Left colon (tissue), 2 donors: ENCODE measurements around the gene LTBP3. TPM values are rescaled to one million over a fixed set of nuclear protein-coding genes. Genes with fewer than 3 reads are reported as not detected.

ENCODE experiments used
- ATAC-seq: fragments of 200-7000 bp; cut with Tn5 transposase; one replicate; pipeline ENCODE4 v1.9.1; 2020; ENCODE audit warnings: mild to moderate bottlenecking, moderate library complexity
- DNase-seq, 2 donors: peaks; one replicate each; pipeline ENCODE4 v3.0.0-alpha.2; 2020
- intact Hi-C, 2 donors: fragments of 100-400 bp; cut with DNase I in 1 of 2; cut with micrococcal nuclease in 1 of 2; formaldehyde crosslinking; loops; one replicate each; pipeline versions ENCODE4 v1.11.2 to v1.14.0; 2022; cut with DNase I, micrococcal nuclease
- total RNA-seq, 2 donors: library from RNA; stranded (reverse); fragmentation: NEBNext Ultra II Directional; extraction: Animal tissue kit (Norgen Biotek cat#: 25700); gene quantifications; one replicate each; pipeline ENCODE4 v1.2.1, GENCODE V29; 2021
- donor health status: DM: no; HTN: no; CAD: no.
- donor health status: DM: yes; HTN: yes; CAD: no.

Gene LTBP3
- total RNA-seq, 2 donors from 2014 or later: 24.9 to 42.9 TPM

- intact Hi-C loops: loop anchor here in 1 of 2 donors (5.0 kb wide), 2 partner anchors 33 to 83 kb away; partner anchors contain the start of gene NEAT1
- DNase-seq: peak in 1 of 2 donors; percentile 15
- no peak for ATAC-seq
These were observed 53.3 kb downstream of the LTBP3 start for GRCh38 chr11:65504674-65505465.

GRCh38 chr11:65503949-65504673, 54.0 kb downstream of the LTBP3 start:
- ATAC-seq: peak; percentile 0
- intact Hi-C loops: loop anchor here in 1 of 2 donors (5.0 kb wide), 1 partner anchor 82 kb away; the partner anchor contains the start of gene NEAT1
- DNase-seq: peak in 1 of 2 donors; percentile 18

- DNase-seq (peak in 1 of 2 donors; percentile 8), ATAC-seq (no peak)
- intact Hi-C loops: loop anchor here in 1 of 2 donors (5.0 kb wide), 1 partner anchor 81 kb away; the partner anchor contains the start of gene NEAT1
These were observed 54.7 kb downstream of the LTBP3 start for GRCh38 chr11:65503368-65503948.

DNA sequence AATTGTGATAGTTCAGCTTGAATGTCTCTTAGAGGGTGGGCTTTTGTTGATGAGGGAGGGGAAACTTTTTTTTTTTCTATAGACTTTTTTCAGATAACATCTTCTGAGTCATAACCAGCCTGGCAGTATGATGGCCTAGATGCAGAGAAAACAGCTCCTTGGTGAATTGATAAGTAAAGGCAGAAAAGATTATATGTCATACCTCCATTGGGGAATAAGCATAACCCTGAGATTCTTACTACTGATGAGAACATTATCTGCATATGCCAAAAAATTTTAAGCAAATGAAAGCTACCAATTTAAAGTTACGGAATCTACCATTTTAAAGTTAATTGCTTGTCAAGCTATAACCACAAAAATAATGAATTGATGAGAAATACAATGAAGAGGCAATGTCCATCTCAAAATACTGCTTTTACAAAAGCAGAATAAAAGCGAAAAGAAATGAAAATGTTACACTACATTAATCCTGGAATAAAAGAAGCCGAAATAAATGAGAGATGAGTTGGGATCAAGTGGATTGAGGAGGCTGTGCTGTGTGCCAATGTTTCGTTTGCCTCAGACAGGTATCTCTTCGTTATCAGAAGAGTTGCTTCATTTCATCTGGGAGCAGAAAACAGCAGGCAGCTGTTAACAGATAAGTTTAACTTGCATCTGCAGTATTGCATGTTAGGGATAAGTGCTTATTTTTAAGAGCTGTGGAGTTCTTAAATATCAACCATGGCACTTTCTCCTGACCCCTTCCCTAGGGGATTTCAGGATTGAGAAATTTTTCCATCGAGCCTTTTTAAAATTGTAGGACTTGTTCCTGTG, 55.4 kb downstream of the LTBP3 start:
- ATAC-seq (peak; percentile 0), DNase-seq (peak in 1 of 2 donors; percentile 19)
- intact Hi-C loops: loop anchor here in 1 of 2 donors (5.0 kb wide), 1 partner anchor 80 kb away; the partner anchor contains the start of gene NEAT1

- ATAC-seq (no peak), DNase-seq (no peak)
- intact Hi-C loops: loop anchor here in 1 of 2 donors (5.0 kb wide), 1 partner anchor 80 kb away; the partner anchor contains the start of gene NEAT1
These were observed 55.9 kb downstream of the LTBP3 start for GRCh38 chr11:65502274-65502554.

DNA sequence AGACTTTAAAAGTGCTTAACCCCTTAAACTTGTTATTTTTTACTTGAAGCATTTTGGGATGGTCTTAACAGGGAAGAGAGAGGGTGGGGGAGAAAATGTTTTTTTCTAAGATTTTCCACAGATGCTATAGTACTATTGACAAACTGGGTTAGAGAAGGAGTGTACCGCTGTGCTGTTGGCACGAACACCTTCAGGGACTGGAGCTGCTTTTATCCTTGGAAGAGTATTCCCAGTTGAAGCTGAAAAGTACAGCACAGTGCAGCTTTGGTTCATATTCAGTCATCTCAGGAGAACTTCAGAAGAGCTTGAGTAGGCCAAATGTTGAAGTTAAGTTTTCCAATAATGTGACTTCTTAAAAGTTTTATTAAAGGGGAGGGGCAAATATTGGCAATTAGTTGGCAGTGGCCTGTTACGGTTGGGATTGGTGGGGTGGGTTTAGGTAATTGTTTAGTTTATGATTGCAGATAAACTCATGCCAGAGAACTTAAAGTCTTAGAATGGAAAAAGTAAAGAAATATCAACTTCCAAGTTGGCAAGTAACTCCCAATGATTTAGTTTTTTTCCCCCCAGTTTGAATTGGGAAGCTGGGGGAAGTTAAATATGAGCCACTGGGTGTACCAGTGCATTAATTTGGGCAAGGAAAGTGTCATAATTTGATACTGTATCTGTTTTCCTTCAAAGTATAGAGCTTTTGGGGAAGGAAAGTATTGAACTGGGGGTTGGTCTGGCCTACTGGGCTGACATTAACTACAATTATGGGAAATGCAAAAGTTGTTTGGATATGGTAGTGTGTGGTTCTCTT, 56.5 kb downstream of the LTBP3 start:
- intact Hi-C loops: loop anchor here in 1 of 2 donors (5.0 kb wide), 1 partner anchor 79 kb away; the partner anchor contains the start of gene NEAT1

GRCh38 chr11:65501186-65501471, 57.0 kb downstream of the LTBP3 start:
- DNase-seq: no peak
- no peak for ATAC-seq
- intact Hi-C loops: loop anchor here in 1 of 2 donors (5.0 kb wide), 1 partner anchor 79 kb away; the partner anchor contains the start of gene NEAT1

More for the DNA sequence above, 56.5 kb downstream of the LTBP3 start:
- DNase-seq (peak in 1 of 2 donors; percentile 18), ATAC-seq (no peak)

GRCh38 chr11:65500387-65501185, 57.6 kb downstream of the LTBP3 start:
- DNase-seq (peak; percentile 29 to 34), ATAC-seq (no peak)
- intact Hi-C loops: loop anchor here in 1 of 2 donors (5.0 kb wide), 1 partner anchor 78 kb away; the partner anchor contains the start of gene NEAT1

DNA sequence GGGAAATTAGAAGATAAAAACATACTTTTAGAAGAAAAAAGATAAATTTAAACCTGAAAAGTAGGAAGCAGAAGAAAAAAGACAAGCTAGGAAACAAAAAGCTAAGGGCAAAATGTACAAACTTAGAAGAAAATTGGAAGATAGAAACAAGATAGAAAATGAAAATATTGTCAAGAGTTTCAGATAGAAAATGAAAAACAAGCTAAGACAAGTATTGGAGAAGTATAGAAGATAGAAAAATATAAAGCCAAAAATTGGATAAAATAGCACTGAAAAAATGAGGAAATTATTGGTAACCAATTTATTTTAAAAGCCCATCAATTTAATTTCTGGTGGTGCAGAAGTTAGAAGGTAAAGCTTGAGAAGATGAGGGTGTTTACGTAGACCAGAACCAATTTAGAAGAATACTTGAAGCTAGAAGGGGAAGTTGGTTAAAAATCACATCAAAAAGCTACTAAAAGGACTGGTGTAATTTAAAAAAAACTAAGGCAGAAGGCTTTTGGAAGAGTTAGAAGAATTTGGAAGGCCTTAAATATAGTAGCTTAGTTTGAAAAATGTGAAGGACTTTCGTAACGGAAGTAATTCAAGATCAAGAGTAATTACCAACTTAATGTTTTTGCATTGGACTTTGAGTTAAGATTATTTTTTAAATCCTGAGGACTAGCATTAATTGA, 58.3 kb downstream of the LTBP3 start:
- DNase-seq (no peak), ATAC-seq (no peak)
- intact Hi-C loops: loop anchor here (5.0 kb wide), 1 partner anchor 78 kb away; the partner anchor contains the start of gene NEAT1 (in 2 of the 2)

DNA sequence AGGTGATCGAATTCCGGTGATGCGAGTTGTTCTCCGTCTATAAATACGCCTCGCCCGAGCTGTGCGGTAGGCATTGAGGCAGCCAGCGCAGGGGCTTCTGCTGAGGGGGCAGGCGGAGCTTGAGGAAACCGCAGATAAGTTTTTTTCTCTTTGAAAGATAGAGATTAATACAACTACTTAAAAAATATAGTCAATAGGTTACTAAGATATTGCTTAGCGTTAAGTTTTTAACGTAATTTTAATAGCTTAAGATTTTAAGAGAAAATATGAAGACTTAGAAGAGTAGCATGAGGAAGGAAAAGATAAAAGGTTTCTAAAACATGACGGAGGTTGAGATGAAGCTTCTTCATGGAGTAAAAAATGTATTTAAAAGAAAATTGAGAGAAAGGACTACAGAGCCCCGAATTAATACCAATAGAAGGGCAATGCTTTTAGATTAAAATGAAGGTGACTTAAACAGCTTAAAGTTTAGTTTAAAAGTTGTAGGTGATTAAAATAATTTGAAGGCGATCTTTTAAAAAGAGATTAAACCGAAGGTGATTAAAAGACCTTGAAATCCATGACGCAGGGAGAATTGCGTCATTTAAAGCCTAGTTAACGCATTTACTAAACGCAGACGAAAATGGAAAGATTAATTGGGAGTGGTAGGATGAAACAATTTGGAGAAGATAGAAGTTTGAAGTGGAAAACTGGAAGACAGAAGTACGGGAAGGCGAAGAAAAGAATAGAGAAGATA, 59.0 kb downstream of the LTBP3 start, which contains the start of gene MALAT1:
Gene MALAT1, plus strand, starts transcription at position 69 of the 736 bp plus-strand sequence.
- DNase-seq: peak; percentile 91 to 95
- intact Hi-C loops: loop anchor here in 1 of 2 donors (5.0 kb wide), 1 partner anchor 77 kb away; the partner anchor contains the start of gene NEAT1
- peak; percentile 28 for ATAC-seq

- ATAC-seq (no peak), DNase-seq (no peak)
- intact Hi-C loops: loop anchor here in 1 of 2 donors (5.0 kb wide), 1 partner anchor 76 kb away; the partner anchor contains the start of gene NEAT1
These were observed 59.5 kb downstream of the LTBP3 start for GRCh38 chr11:65498727-65498976.

DNA sequence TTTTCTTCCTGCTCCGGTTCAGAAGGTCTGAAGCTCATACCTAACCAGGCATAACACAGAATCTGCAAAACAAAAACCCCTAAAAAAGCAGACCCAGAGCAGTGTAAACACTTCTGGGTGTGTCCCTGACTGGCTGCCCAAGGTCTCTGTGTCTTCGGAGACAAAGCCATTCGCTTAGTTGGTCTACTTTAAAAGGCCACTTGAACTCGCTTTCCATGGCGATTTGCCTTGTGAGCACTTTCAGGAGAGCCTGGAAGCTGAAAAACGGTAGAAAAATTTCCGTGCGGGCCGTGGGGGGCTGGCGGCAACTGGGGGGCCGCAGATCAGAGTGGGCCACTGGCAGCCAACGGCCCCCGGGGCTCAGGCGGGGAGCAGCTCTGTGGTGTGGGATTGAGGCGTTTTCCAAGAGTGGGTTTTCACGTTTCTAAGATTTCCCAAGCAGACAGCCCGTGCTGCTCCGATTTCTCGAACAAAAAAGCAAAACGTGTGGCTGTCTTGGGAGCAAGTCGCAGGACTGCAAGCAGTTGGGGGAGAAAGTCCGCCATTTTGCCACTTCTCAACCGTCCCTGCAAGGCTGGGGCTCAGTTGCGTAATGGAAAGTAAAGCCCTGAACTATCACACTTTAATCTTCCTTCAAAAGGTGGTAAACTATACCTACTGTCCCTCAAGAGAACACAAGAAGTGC, 60.0 kb downstream of the LTBP3 start:
- intact Hi-C loops: loop anchor here in 1 of 2 donors (5.0 kb wide), 1 partner anchor 76 kb away; the partner anchor contains the start of gene NEAT1
- DNase-seq (peak; percentile 54 to 64), ATAC-seq (peak; percentile 28)

DNA sequence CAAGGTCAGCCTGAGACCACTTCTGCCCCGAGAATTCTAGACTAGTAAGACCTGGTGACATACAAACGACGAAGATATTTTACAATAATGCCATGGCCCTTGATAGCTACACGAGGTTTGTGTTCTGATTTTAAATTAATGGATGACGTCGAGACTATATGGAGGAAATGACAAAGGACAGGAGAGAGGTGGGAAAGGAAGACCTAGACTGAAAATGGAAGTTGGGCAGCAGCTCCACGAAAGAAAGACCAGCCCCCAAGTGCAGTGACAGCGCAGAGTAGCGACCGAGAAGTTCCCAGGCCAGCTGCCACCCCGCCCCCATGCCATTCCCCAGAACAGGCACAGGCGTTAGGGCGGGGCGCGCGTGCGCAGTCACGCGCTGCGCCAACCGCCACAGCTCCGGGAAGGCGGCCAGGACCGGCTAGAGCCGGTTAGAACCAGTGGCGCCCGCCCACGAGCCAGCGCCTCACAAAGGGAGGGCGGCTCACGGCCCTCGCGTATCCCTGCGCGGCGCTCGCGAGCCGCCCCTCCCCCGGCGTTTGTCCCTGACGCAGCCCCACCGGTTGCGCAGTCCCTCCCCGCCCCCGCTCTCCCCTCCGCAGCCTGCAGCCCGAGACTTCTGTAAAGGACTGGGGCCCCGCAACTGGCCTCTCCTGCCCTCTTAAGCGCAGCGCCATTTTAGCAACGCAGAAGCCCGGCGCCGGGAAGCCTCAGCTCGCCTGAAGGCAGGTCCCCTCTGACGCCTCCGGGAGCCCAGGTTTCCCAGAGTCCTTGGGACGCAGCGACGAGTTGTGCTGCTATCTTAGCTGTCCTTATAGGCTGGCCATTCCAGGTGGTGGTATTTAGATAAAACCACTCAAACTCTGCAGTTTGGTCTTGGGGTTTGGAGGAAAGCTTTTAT, 60.8 kb downstream of the LTBP3 start:
- DNase-seq (peak; percentile 98 to 99), ATAC-seq (peak; percentile 68)
- intact Hi-C loops: loop anchor here in 1 of 2 donors (5.0 kb wide), 1 partner anchor 75 kb away; the partner anchor contains the start of gene NEAT1
